Chondrocyte (in vitro differentiated cells): ENCODE results near the gene C2orf80. TPM values are rescaled to one million over a fixed set of nuclear protein-coding genes. Genes with fewer than 3 reads are reported as not detected.

Experiments
- DNase-seq: peaks from one replicate; pipeline ENCODE4 v3.0.0; 2021; ENCODE audit warnings: mixed read lengths, low spot score
- H3K27ac Mint-ChIP-seq: one replicate; pipeline ENCODE4 v1.8.0; 2021; ENCODE audit warnings: mild to moderate bottlenecking, moderate library complexity, mixed read lengths; ENCODE audit not compliant: unreplicated experiment
- H3K27me3 Mint-ChIP-seq: 2 replicates; pipeline ENCODE4 v1.8.0; 2021; ENCODE audit warnings: low read depth, mixed read lengths
- H3K36me3 Mint-ChIP-seq: 2 replicates; pipeline ENCODE4 v1.8.0; 2021; ENCODE audit warnings: low read depth, mixed read lengths
- H3K4me1 Mint-ChIP-seq: 2 replicates; pipeline ENCODE4 v1.8.0; 2021; ENCODE audit warnings: low read depth, mild to moderate bottlenecking, mixed read lengths
- H3K4me3 Mint-ChIP-seq: one replicate; pipeline ENCODE4 v1.8.0; 2021; ENCODE audit warnings: mild to moderate bottlenecking, moderate library complexity, mixed read lengths; ENCODE audit not compliant: unreplicated experiment
- H3K9me3 Mint-ChIP-seq: 2 replicates; pipeline ENCODE4 v1.8.0; 2021; ENCODE audit warnings: low read depth, mixed read lengths
- total RNA-seq: library from RNA; stranded (reverse); gene quantifications from 3 replicates; pipeline ENCODE4 v1.2.1, GENCODE V29; 2021
- TF ChIP-seq, protein P1 (sequence below): fragments of 200-600 bp; sonication (generic); IDR thresholded peaks from 2 replicates; pipeline ENCODE4 v1.5.0; 2021; ENCODE audit warnings: antibody characterized with exemption, mild to moderate bottlenecking, moderate library complexity

Gene C2orf80
- total RNA-seq, 1 donor from 2014 or later = not detected

GRCh38 chr2:208135794-208136715 lies 53.8 kb downstream of the C2orf80 start:
- DNase-seq = no peak
- H3K27ac Mint-ChIP-seq = no peak overlapping the region
- no peaks in the 10 kb centered on the region for H3K4me1 Mint-ChIP-seq

DNA sequence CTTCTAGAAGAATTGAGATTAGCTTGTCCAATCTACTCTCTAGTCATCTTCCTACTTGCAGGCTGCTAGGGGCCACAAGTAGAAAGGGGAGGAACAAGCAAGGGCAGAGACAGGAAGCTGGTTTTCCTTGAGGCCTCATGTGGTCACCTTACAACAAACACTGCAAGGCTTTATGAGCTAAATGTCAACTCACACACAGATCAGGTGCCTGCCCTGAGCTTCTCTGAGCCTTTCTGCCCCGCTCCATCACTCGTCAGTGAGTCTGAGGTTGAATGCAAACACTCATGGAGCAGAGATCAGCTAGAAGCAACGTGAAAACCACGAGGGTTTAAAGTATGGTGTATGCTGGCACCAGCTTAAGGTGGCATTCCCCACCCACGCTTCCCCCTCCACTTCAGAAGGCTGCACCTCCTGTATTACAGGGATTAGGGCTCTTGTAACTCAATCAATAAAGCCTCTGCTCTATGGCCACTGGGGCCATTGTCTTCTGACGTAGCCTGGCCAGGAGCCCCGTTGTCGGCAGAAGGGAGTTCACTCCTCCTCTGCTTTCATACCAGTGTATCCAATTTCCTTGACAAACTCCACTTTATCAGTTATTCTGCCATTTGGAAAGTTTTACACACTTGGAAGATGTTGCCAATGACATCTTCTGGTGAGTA lies 54.8 kb downstream of the C2orf80 start:
- TF ChIP-seq, protein P1, sequence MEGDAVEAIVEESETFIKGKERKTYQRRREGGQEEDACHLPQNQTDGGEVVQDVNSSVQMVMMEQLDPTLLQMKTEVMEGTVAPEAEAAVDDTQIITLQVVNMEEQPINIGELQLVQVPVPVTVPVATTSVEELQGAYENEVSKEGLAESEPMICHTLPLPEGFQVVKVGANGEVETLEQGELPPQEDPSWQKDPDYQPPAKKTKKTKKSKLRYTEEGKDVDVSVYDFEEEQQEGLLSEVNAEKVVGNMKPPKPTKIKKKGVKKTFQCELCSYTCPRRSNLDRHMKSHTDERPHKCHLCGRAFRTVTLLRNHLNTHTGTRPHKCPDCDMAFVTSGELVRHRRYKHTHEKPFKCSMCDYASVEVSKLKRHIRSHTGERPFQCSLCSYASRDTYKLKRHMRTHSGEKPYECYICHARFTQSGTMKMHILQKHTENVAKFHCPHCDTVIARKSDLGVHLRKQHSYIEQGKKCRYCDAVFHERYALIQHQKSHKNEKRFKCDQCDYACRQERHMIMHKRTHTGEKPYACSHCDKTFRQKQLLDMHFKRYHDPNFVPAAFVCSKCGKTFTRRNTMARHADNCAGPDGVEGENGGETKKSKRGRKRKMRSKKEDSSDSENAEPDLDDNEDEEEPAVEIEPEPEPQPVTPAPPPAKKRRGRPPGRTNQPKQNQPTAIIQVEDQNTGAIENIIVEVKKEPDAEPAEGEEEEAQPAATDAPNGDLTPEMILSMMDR = no peak
- H3K27me3 Mint-ChIP-seq = no peaks in the 10 kb centered on the region
- no peak for DNase-seq
- H3K36me3 Mint-ChIP-seq = no peaks in the 10 kb centered on the region
- no peak overlapping the region for H3K4me3 Mint-ChIP-seq
- H3K27ac Mint-ChIP-seq = no peak overlapping the region
- peaks cover 6% of the 10 kb centered on the region for H3K9me3 Mint-ChIP-seq
- no peaks in the 10 kb centered on the region for H3K4me1 Mint-ChIP-seq

More at GRCh38 chr2:208135794-208136715, 53.8 kb downstream of the C2orf80 start:
- TF ChIP-seq, protein P1 = no peak
- Mint-ChIP-seq H3K9me3 (peaks cover 6% of the 10 kb centered on the region), H3K36me3 (no peaks in the 10 kb centered on the region), H3K27me3 (no peaks in the 10 kb centered on the region), H3K4me3 (no peak overlapping the region)

DNA sequence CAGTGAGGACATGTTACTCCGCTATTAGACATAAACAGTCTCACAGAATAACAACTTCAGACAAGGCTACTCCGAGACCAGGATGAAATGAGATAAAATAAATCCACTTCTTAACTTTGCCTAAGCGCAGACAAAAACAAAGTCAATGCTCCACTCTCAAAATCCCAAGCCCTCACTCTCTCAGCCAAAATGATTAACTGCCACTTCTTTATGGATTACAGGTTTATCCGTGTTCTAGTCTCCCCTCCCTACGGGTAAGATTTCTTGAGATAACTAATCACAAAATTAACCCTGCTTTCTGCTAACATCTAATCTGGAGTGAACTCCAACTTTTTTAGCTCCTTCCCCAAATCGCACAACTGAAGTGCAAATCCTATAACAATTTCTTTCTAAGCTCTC lies 59.1 kb downstream of the C2orf80 start:
- no peaks in the 10 kb centered on the region for H3K4me1 Mint-ChIP-seq
- no peak for DNase-seq
- no peaks in the 10 kb centered on the region for H3K36me3 Mint-ChIP-seq
- no peaks in the 10 kb centered on the region for H3K27me3 Mint-ChIP-seq
- TF ChIP-seq, protein P1 = no peak
- H3K27ac Mint-ChIP-seq = no peak overlapping the region
- peaks cover 3% of the 10 kb centered on the region for H3K9me3 Mint-ChIP-seq
- H3K4me3 Mint-ChIP-seq = no peak overlapping the region

- H3K27me3 Mint-ChIP-seq = no peaks in the 10 kb centered on the region
- no peak within 1 kb of the TSS for H3K4me3 Mint-ChIP-seq
- TF ChIP-seq, protein P1 = no peak
- H3K27ac Mint-ChIP-seq = no peak within 1 kb of the TSS
- no peaks in the 10 kb centered on the region for H3K36me3 Mint-ChIP-seq
- peaks cover 3% of the 10 kb centered on the region for H3K9me3 Mint-ChIP-seq
- no peaks in the 10 kb centered on the region for H3K4me1 Mint-ChIP-seq
- DNase-seq = no peak
These were observed 59.8 kb downstream of the C2orf80 start, which contains the start of gene CRYGC for GRCh38 chr2:208129744-208130711. Gene CRYGC, minus strand, starts transcription at chr2:208129828. Its CDS starts 36 bp downstream, at chr2:208129792.
